Omental fat pad (tissue), 4 donors: ENCODE data around the gene SEC22A. TPM values are rescaled to one million over a fixed set of nuclear protein-coding genes. Genes with fewer than 3 reads are reported as not detected.

Source experiments
- ATAC-seq: fragments of 150-250 bp; one replicate; pipeline ENCODE4 v1.9.1; 2016; ENCODE audit warnings: mild to moderate bottlenecking, moderate library complexity; ENCODE audit not compliant: low FRiP score
- DNase-seq: peaks from one replicate; pipeline ENCODE4 v3.0.0-alpha.2; 2019; ENCODE audit warnings: low spot score
- CTCF ChIP-seq, 3 donors: fragments of 450-650 bp; IDR thresholded peaks; one replicate each; pipeline ENCODE4 v1.5.1; 2016 to 2017; ENCODE audit warnings: antibody characterized with exemption in 3 of 3, mild to moderate bottlenecking in 3 of 3, moderate library complexity in 2 of 3
- total RNA-seq, 4 donors: library from RNA; depleted of rRNA; stranded (reverse); fragments of >200 nt; gene quantifications; one replicate each; pipeline ENCODE4 v1.1.0, GENCODE V29; 2016

SEC22A gene
- total RNA-seq, 4 donors from 2014 or later: 18.4 to 33.7 (median 31.1) TPM

GRCh38 chr3:123169930-123170329 lies 31.8 kb upstream of the SEC22A start:
- ATAC-seq: no peak
- no peak for TF ChIP-seq CTCF (IDR thresholded peaks at IDR 0.05)
- DNase-seq: no peak

- ATAC-seq (no peak), DNase-seq (no peak)
- TF ChIP-seq CTCF (IDR thresholded peaks at IDR 0.05): no peak
These were observed 21.0 kb upstream of the SEC22A start for GRCh38 chr3:123180791-123181190.

- ATAC-seq (no peak), DNase-seq (no peak)
- no peak for TF ChIP-seq CTCF (IDR thresholded peaks at IDR 0.05)
These were observed 15.0 kb upstream of the SEC22A start for GRCh38 chr3:123186695-123187094.

DNA sequence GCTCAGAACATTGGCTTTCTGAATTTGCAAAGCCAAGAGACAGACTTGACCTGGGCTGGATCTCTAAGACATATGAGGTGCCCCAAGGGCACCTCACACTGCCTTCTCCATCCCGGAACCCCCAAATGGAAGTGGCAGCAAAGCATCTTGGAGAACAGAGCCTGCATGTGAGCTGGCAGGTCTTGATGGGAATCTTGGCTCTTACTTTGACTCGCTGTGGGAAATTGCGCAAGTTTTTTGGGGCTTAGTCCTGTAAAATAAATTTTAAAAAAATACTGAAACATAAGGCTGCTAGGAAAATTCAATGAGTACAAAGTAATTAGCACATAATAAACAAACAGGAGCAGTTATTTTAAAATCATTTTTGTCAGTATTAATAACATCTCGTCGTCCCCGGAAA lies 13.7 kb upstream of the SEC22A start:
- DNase-seq (no peak), ATAC-seq (no peak)
- no peak for TF ChIP-seq CTCF (IDR thresholded peaks at IDR 0.05)

GRCh38 chr3:123193448-123194101 lies 8.2 kb upstream of the SEC22A start:
- ATAC-seq (no peak), DNase-seq (no peak)
- TF ChIP-seq CTCF (IDR thresholded peaks at IDR 0.05): no peak

DNA sequence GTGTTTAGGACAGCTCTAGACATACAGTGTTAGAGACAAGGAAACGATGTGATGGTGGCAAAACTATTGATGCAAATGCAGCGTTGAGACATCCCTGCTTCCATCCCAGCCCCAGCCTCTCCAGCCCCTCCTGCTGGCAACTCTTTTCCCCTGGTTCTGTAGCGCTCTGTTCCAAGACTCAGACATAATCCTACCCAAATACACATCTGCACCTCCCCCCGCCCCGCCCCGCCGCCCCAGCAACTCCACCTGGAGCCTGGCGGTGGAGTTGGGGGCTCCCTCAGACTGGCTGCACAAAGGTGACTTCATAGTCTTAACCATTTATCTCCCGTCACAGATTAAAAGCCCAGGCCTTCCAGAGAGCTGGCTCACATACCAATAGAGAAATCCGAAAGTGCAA lies 7.2 kb upstream of the SEC22A start:
- TF ChIP-seq CTCF (IDR thresholded peaks at IDR 0.05): no peak
- no peak for DNase-seq
- ATAC-seq: peak; percentile 48

- ATAC-seq (no peak), DNase-seq (no peak)
- TF ChIP-seq CTCF (IDR thresholded peaks at IDR 0.05): no peak
These were observed 3.4 kb upstream of the SEC22A start for GRCh38 chr3:123198372-123198771.
